ENCODE measurements around the gene CNIH3. TPM values are rescaled to one million over a fixed set of nuclear protein-coding genes. Genes with fewer than 3 reads are reported as not detected.

Gene CNIH3
- total RNA-seq, 1 experiment from 2014 or later: 1.8 TPM

DNA sequence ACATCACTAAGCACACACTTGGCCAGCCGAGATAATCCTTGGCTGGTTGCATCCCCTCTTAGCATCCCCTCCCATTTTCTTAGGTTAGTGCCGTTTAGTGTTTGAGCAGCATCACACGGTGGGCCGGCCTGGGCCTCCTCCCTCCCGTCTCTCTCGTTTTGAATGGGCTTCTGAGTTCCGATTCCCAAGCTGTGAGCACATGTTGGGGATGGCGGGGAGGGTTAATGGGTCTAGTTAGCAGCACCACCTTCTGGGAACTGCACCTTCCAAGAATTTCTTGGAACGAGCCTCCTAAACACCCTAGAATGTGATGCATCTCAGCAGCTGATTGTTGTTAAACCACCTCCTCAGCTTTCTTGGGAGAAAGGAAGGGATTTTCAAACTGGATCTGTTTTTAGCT is 73.3 kb downstream of the CNIH3 start:
- H3K4me1 ChIP-seq (ENCODE audit: control insufficient read depth in 1 of 2, insufficient read depth in 2 of 2, low read length in 2 of 2): no peaks in the 10 kb centered on the region
- DNase-seq (ENCODE audit: low read depth, low spot score): no peak
- H3K9me3 ChIP-seq (ENCODE audit: control insufficient read depth in 1 of 2, insufficient read depth in 1 of 2, low read depth in 1 of 2, low read length in 2 of 2): no peaks in the 10 kb centered on the region
- no peaks in the 10 kb centered on the region for H4K20me1 ChIP-seq (ENCODE audit: insufficient read depth)
- ChIA-PET POLR2A (no interaction called here), RAD21 (ENCODE audit: low non-redundant PET in 1 of 2, low total read pairs in 2 of 2, uncharacterized antibody in 2 of 2, unreplicated experiment in 2 of 2) (no interaction called here), CTCF (no interaction called here)
- ATAC-seq: no peak
- no peak overlapping the region for H3K27ac ChIP-seq (ENCODE audit: low read depth, low read length)
- no TSS peak for BruUV-seq (replicated peaks)
- TF ChIP-seq POLR2A (IDR thresholded peaks at IDR 0.05; ENCODE audit: borderline replicate concordance, extremely low read depth, insufficient read depth, insufficient read length): no peak
- TF ChIP-seq, protein P1, sequence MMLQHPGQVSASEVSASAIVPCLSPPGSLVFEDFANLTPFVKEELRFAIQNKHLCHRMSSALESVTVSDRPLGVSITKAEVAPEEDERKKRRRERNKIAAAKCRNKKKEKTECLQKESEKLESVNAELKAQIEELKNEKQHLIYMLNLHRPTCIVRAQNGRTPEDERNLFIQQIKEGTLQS (IDR thresholded peaks at IDR 0.05): no peak
- TF ChIP-seq CEBPB (IDR thresholded peaks at IDR 0.05; ENCODE audit: low read depth): no peak
- no peak for TF ChIP-seq YY1 (IDR thresholded peaks at IDR 0.05; ENCODE audit: extremely low read depth, insufficient replicate concordance, low read depth, low read length)
- TF ChIP-seq JUND (IDR thresholded peaks at IDR 0.05): no peak
- TF ChIP-seq TCF7L2 (IDR thresholded peaks at IDR 0.05; ENCODE audit: borderline replicate concordance, extremely low read depth, insufficient read depth, insufficient read length): no peak
- TF ChIP-seq, protein P2, sequence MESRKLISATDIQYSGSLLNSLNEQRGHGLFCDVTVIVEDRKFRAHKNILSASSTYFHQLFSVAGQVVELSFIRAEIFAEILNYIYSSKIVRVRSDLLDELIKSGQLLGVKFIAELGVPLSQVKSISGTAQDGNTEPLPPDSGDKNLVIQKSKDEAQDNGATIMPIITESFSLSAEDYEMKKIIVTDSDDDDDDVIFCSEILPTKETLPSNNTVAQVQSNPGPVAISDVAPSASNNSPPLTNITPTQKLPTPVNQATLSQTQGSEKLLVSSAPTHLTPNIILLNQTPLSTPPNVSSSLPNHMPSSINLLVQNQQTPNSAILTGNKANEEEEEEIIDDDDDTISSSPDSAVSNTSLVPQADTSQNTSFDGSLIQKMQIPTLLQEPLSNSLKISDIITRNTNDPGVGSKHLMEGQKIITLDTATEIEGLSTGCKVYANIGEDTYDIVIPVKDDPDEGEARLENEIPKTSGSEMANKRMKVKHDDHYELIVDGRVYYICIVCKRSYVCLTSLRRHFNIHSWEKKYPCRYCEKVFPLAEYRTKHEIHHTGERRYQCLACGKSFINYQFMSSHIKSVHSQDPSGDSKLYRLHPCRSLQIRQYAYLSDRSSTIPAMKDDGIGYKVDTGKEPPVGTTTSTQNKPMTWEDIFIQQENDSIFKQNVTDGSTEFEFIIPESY (IDR thresholded peaks at IDR 0.05; ENCODE audit: extremely low read depth, insufficient replicate concordance, low read length): no peak
- TF ChIP-seq ZNF274 (IDR thresholded peaks at IDR 0.05; ENCODE audit: low read depth, low read length): no peak
- no peak for TF ChIP-seq RAD21 (IDR thresholded peaks at IDR 0.05; ENCODE audit: low read depth)
- H3K4me2 ChIP-seq (ENCODE audit: low read length): no peak overlapping the region
- no peaks in the 10 kb centered on the region for H3K79me2 ChIP-seq (ENCODE audit: insufficient read depth, low read length)
- H3K9ac ChIP-seq (ENCODE audit: low read length): no peak overlapping the region
- H3K27me3 ChIP-seq (ENCODE audit: insufficient read depth, low read length): no peaks in the 10 kb centered on the region
- H2AFZ ChIP-seq (ENCODE audit: low read depth, low read length, poor library complexity, severe bottlenecking): no peak overlapping the region
- no peak overlapping the region for H3K4me3 ChIP-seq (replicated peaks in 1 of 2; ENCODE audit: low read depth in 1 of 2, low read length in 2 of 2)
- H3K36me3 ChIP-seq (ENCODE audit: control insufficient read depth in 1 of 2, insufficient read depth in 2 of 2, low read length in 2 of 2): no peaks in the 10 kb centered on the region
- H3K9me2 ChIP-seq (ENCODE audit: insufficient read depth): no peaks in the 10 kb centered on the region
- intact Hi-C loops (cut with micrococcal nuclease): no loop called here

Measured in HCT116 (cell line).